Liver (tissue), 3 donors: ENCODE results near the gene PXDN.

Experiments
- ATF3 ChIP-seq: IDR thresholded peaks from 2 replicates; pipeline ENCODE4 v1.6.1; 2016; ENCODE audit warnings: antibody characterized with exemption
- CTCF ChIP-seq: fragments of 150-350 bp; IDR thresholded peaks from 2 replicates; pipeline ENCODE4 v1.5.1; 2017; ENCODE audit warnings: improper control_type of control experiment, low read depth, low read length; ENCODE audit not compliant: missing input control
- GABPA ChIP-seq, 2 donors: IDR thresholded peaks in 1 of 2; conservative IDR thresholded peaks in 1 of 2; 2 replicates each; pipeline ENCODE4 v1.6.1; 2016; ENCODE audit warnings: antibody characterized with exemption in 2 of 2, mild to moderate bottlenecking in 1 of 2, moderate library complexity in 1 of 2
- JUND ChIP-seq, 2 donors: IDR thresholded peaks; 2 replicates each; pipeline ENCODE4 v1.6.1; 2016; ENCODE audit warnings: antibody characterized with exemption in 2 of 2
- MAX ChIP-seq: IDR thresholded peaks from 2 replicates; pipeline ENCODE4 v1.6.1; 2016; ENCODE audit warnings: antibody characterized with exemption
- REST ChIP-seq: IDR thresholded peaks from 2 replicates; pipeline ENCODE4 v1.6.1; 2016; ENCODE audit warnings: antibody characterized with exemption, mild to moderate bottlenecking
- ZBTB33 ChIP-seq: IDR thresholded peaks from 2 replicates; pipeline ENCODE4 v1.6.1; 2016; ENCODE audit warnings: antibody characterized with exemption
- donor health status: healthy.
- donor health status: healthy.

GRCh38 chr2:1766425-1766824 lies 22.1 kb upstream of the PXDN start:
- TF ChIP-seq ZBTB33: no peak
- TF ChIP-seq JUND (IDR thresholded peaks at IDR 0.05): no peak
- TF ChIP-seq REST: no peak
- no peak for TF ChIP-seq MAX
- no peak for TF ChIP-seq CTCF
- no peak for TF ChIP-seq GABPA (IDR thresholded peaks at IDR 0.05 in 1 of 2, conservative IDR thresholded peaks at IDR 0.05 in 1 of 2)
- TF ChIP-seq ATF3: no peak
